Measurements from ENCODE around the gene GLS.

GLS gene

GRCh38 chr2:190976521-190976920 lies 95.9 kb downstream of the GLS start:
- Histone ChIP-seq H3K4me1 (ENCODE audit: control insufficient read depth, insufficient read depth, low read length) (peaks cover 13% of the 10 kb centered on the region), H3K27ac (ENCODE audit: extremely low read depth, low read depth, low read length) (no peak overlapping the region), H3K4me3 (ENCODE audit: low read depth, low read length) (no peak overlapping the region), H3K36me3 (ENCODE audit: control insufficient read depth in 2 of 2, insufficient read depth in 1 of 2, low read length in 2 of 2) (peaks cover 12 to 79% of the 10 kb centered on the region in 2 experiments; a peak in 2 of 3 replicates), H3K9me3 (ENCODE audit: control insufficient read depth, insufficient read depth, low read depth, low read length) (no peaks in the 10 kb centered on the region)
- ChIA-PET POLR2A (no interaction called here), CTCF (no interaction called here)
- TF ChIP-seq ZNF394 (tag by site-specific recombination; IDR thresholded peaks at IDR 0.05; ENCODE audit: borderline replicate concordance) = no peak
- no peak for TF ChIP-seq RBAK (tag by site-specific recombination; IDR thresholded peaks at IDR 0.05)
- no peak for TF ChIP-seq SETDB1 (IDR thresholded peaks at IDR 0.05; ENCODE audit: insufficient read length, low read length)
- no peak for TF ChIP-seq PRDM4 (tag by site-specific recombination; IDR thresholded peaks at IDR 0.05)

- peaks cover 12 to 76% of the 10 kb centered on the region in 2 experiments; a peak in 2 of 3 replicates for H3K36me3 ChIP-seq (ENCODE audit: control insufficient read depth in 2 of 2, insufficient read depth in 1 of 2, low read length in 2 of 2)
- peaks cover 13% of the 10 kb centered on the region for H3K4me1 ChIP-seq (ENCODE audit: control insufficient read depth, insufficient read depth, low read length)
- no peak for TF ChIP-seq IKZF3 (tag by site-specific recombination; IDR thresholded peaks at IDR 0.05)
- TF ChIP-seq SP2 (tag by site-specific recombination; IDR thresholded peaks at IDR 0.05) = no peak
- no peak for TF ChIP-seq ZNF670 (tag by site-specific recombination; IDR thresholded peaks at IDR 0.05; ENCODE audit: low read depth)
- TF ChIP-seq ZNF280C (tag by site-specific recombination; IDR thresholded peaks at IDR 0.05) = no peak
- TF ChIP-seq INSM2 (tag by site-specific recombination; IDR thresholded peaks at IDR 0.05) = no peak
- no peak for TF ChIP-seq ZNF645 (tag by site-specific recombination; IDR thresholded peaks at IDR 0.05)
- no peak for TF ChIP-seq ZNF785 (tag by site-specific recombination; IDR thresholded peaks at IDR 0.05)
- TF ChIP-seq KLF8 (tag by site-specific recombination; IDR thresholded peaks at IDR 0.05) = no peak
- TF ChIP-seq ZNF16 (tag by site-specific recombination; IDR thresholded peaks at IDR 0.05; ENCODE audit: low read depth) = no peak
- no peak for TF ChIP-seq EGR2 (tag by site-specific recombination; IDR thresholded peaks at IDR 0.05; ENCODE audit: low read depth)
- no peak for TF ChIP-seq ZNF311 (tag by site-specific recombination; IDR thresholded peaks at IDR 0.05; ENCODE audit: borderline replicate concordance)
- TF ChIP-seq KLF10 (tag by site-specific recombination; IDR thresholded peaks at IDR 0.05) = no peak
- no peak for TF ChIP-seq ZSCAN23 (tag by site-specific recombination; IDR thresholded peaks at IDR 0.05)
- POLR2A ChIA-PET = no interaction called here
- no peak overlapping the region for H3K4me3 ChIP-seq (ENCODE audit: low read depth, low read length)
- H3K27ac ChIP-seq (ENCODE audit: extremely low read depth, low read depth, low read length) = no peak overlapping the region
- no peaks in the 10 kb centered on the region for H3K9me3 ChIP-seq (ENCODE audit: control insufficient read depth, insufficient read depth, low read depth, low read length)
- CTCF ChIA-PET = no interaction called here
Observed at GRCh38 chr2:190977505-190977904, 96.9 kb downstream of the GLS start.

Measured in HEK293 (cell line).